GM12878 (cell line): ENCODE data around the gene SPCS3.
"Not testable (repeated sequence)": the region's sequence is repeated elsewhere in the genome, so short reads cannot be mapped to it uniquely, and the experiment has no call there.

ENCODE experiments used
- CEBPB ChIP-seq, 2 experiments: fragments of 150-350 bp in 1 of 2; IDR thresholded peaks; 2 replicates each; pipeline ENCODE4 v1.6.1; 2012 to 2014; ENCODE audit warnings: low read depth in 2 of 2, low read length in 2 of 2, borderline replicate concordance in 1 of 2, inconsistent platforms in 1 of 2
- EP300 ChIP-seq, 2 experiments: fragments of 150-350 bp in 1 of 2; IDR thresholded peaks; 2 replicates each; pipeline ENCODE4 v1.6.1; 2011 to 2012; ENCODE audit warnings: low read depth in 2 of 2, low read length in 2 of 2, borderline replicate concordance in 1 of 2, improper control_type of control experiment in 1 of 2, inconsistent platforms in 1 of 2; ENCODE audit not compliant: control insufficient read depth in 1 of 2
- POLR2A ChIP-seq: IDR thresholded peaks from 2 replicates; pipeline ENCODE4 v1.6.1; 2011; ENCODE audit warnings: low read depth, mild to moderate bottlenecking, low read length
- TF ChIP-seq, protein P1 (sequence below): IDR thresholded peaks from 2 replicates; pipeline ENCODE4 v1.6.1; 2012; ENCODE audit warnings: low read depth, low read length, improper control_type of control experiment
- TF ChIP-seq, protein P2 (sequence below): IDR thresholded peaks from 2 replicates; pipeline ENCODE4 v1.6.1; 2012; ENCODE audit warnings: mild to moderate bottlenecking, low read depth, low read length

DNA sequence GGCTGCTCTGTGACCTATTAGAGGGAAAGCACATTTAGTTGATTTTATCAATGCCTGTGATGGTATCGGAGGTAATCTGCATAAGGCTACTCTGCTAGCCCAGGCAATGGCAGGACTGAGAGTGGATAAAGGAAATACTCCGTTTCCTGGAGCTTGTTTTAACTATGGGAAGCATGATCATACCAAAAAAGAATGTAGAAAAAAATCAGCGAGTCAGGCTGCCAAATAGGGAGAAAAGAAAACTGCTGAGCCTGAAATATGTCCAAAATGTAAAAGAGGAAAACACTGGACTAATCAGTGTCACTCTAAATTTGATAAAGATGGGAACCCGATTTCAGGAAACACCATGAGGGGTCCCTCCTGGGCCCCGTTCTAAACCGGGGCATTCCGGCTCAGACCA, 25.6 kb downstream of the SPCS3 start:
- TF ChIP-seq, protein P1, sequence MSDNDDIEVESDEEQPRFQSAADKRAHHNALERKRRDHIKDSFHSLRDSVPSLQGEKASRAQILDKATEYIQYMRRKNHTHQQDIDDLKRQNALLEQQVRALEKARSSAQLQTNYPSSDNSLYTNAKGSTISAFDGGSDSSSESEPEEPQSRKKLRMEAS, result not testable (repeated sequence)
- TF ChIP-seq, protein P2, sequence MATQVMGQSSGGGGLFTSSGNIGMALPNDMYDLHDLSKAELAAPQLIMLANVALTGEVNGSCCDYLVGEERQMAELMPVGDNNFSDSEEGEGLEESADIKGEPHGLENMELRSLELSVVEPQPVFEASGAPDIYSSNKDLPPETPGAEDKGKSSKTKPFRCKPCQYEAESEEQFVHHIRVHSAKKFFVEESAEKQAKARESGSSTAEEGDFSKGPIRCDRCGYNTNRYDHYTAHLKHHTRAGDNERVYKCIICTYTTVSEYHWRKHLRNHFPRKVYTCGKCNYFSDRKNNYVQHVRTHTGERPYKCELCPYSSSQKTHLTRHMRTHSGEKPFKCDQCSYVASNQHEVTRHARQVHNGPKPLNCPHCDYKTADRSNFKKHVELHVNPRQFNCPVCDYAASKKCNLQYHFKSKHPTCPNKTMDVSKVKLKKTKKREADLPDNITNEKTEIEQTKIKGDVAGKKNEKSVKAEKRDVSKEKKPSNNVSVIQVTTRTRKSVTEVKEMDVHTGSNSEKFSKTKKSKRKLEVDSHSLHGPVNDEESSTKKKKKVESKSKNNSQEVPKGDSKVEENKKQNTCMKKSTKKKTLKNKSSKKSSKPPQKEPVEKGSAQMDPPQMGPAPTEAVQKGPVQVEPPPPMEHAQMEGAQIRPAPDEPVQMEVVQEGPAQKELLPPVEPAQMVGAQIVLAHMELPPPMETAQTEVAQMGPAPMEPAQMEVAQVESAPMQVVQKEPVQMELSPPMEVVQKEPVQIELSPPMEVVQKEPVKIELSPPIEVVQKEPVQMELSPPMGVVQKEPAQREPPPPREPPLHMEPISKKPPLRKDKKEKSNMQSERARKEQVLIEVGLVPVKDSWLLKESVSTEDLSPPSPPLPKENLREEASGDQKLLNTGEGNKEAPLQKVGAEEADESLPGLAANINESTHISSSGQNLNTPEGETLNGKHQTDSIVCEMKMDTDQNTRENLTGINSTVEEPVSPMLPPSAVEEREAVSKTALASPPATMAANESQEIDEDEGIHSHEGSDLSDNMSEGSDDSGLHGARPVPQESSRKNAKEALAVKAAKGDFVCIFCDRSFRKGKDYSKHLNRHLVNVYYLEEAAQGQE, result not testable (repeated sequence)
- TF ChIP-seq CEBPB (IDR thresholded peaks at IDR 0.05; ENCODE audit: borderline replicate concordance in 1 of 2, low read depth in 2 of 2, low read length in 2 of 2); POLR2A; EP300 (IDR thresholded peaks at IDR 0.05; ENCODE audit: borderline replicate concordance in 1 of 2, control insufficient read depth in 1 of 2, low read depth in 2 of 2, low read length in 2 of 2): not testable (repeated sequence)
